Mesothelial cell of epicardium (in vitro differentiated cells): ENCODE data around the gene ZNF275. TPM values are rescaled to one million over a fixed set of nuclear protein-coding genes. Genes with fewer than 3 reads are reported as not detected.

Experiments used
- DNase-seq, 2 experiments: peaks; one replicate each; pipeline ENCODE4 v3.0.0; 2021; ENCODE audit warnings: low spot score in 2 of 2; ENCODE audit not compliant: unreplicated experiment in 2 of 2
- H3K27ac Mint-ChIP-seq: 2 replicates; pipeline ENCODE4 v1.8.0; 2021; ENCODE audit warnings: mixed read lengths
- H3K27me3 Mint-ChIP-seq: 2 replicates; pipeline ENCODE4 v1.8.0; 2021; ENCODE audit warnings: low read depth, mixed read lengths
- H3K36me3 Mint-ChIP-seq: 2 replicates; pipeline ENCODE4 v1.8.0; 2021; ENCODE audit warnings: mixed read lengths
- H3K4me1 Mint-ChIP-seq: 2 replicates; pipeline ENCODE4 v1.8.0; 2021; ENCODE audit warnings: mixed read lengths
- H3K4me3 Mint-ChIP-seq: 2 replicates; pipeline ENCODE4 v1.8.0; 2021; ENCODE audit warnings: mild to moderate bottlenecking, moderate library complexity, mixed read lengths
- H3K9me3 Mint-ChIP-seq: 2 replicates; pipeline ENCODE4 v1.8.0; 2021; ENCODE audit warnings: mixed read lengths
- CTCF ChIP-seq: fragments of 200-600 bp; sonication (generic); IDR thresholded peaks from one replicate; pipeline ENCODE4 v1.5.0; 2021; ENCODE audit warnings: antibody characterized with exemption; ENCODE audit not compliant: unreplicated experiment
- total RNA-seq: library from RNA; stranded (reverse); gene quantifications from 3 replicates; pipeline ENCODE4 v1.2.1, GENCODE V29; 2021

Gene ZNF275
- total RNA-seq, 1 donor from 2014 or later = 17.5 TPM

- Mint-ChIP-seq H3K36me3 (no peaks in the 10 kb centered on the region), H3K27me3 (peaks cover 55% of the 10 kb centered on the region), H3K4me1 (no peaks in the 10 kb centered on the region), H3K9me3 (peaks cover 41% of the 10 kb centered on the region), H3K27ac (no peak overlapping the region), H3K4me3 (no peak overlapping the region)
- no peak for DNase-seq
- TF ChIP-seq CTCF = no peak
Observed at GRCh38 chrX:153302796-153303195, 31.2 kb upstream of the ZNF275 start.

GRCh38 chrX:153303276-153304262, 30.4 kb upstream of the ZNF275 start:
- no peak for DNase-seq
- no peak overlapping the region for H3K4me3 Mint-ChIP-seq
- H3K9me3 Mint-ChIP-seq = peaks cover 35% of the 10 kb centered on the region
- H3K4me1 Mint-ChIP-seq = no peaks in the 10 kb centered on the region
- no peak overlapping the region for H3K27ac Mint-ChIP-seq
- no peak for TF ChIP-seq CTCF
- no peaks in the 10 kb centered on the region for H3K36me3 Mint-ChIP-seq
- peaks cover 49% of the 10 kb centered on the region for H3K27me3 Mint-ChIP-seq

GRCh38 chrX:153304988-153305736, 28.8 kb upstream of the ZNF275 start:
- H3K4me1 Mint-ChIP-seq = no peaks in the 10 kb centered on the region
- no peaks in the 10 kb centered on the region for H3K36me3 Mint-ChIP-seq
- peaks cover 21% of the 10 kb centered on the region for H3K9me3 Mint-ChIP-seq
- TF ChIP-seq CTCF = no peak
- no peak overlapping the region for H3K27ac Mint-ChIP-seq
- no peak overlapping the region for H3K4me3 Mint-ChIP-seq
- peaks cover 45% of the 10 kb centered on the region for H3K27me3 Mint-ChIP-seq
- no peak for DNase-seq

GRCh38 chrX:153305972-153306371, 28.0 kb upstream of the ZNF275 start:
- no peak for DNase-seq
- H3K9me3 Mint-ChIP-seq = peaks cover 18% of the 10 kb centered on the region
- peaks cover 42% of the 10 kb centered on the region for H3K27me3 Mint-ChIP-seq
- H3K27ac Mint-ChIP-seq = no peak overlapping the region
- no peaks in the 10 kb centered on the region for H3K36me3 Mint-ChIP-seq
- H3K4me3 Mint-ChIP-seq = no peak overlapping the region
- no peaks in the 10 kb centered on the region for H3K4me1 Mint-ChIP-seq
- TF ChIP-seq CTCF = no peak

GRCh38 chrX:153306527-153307115, 27.3 kb upstream of the ZNF275 start:
- H3K9me3 Mint-ChIP-seq = peaks cover 14% of the 10 kb centered on the region
- no peak for DNase-seq

More at GRCh38 chrX:153306527-153307115, 27.3 kb upstream of the ZNF275 start:
- H3K27me3 Mint-ChIP-seq = peaks cover 40% of the 10 kb centered on the region
- no peaks in the 10 kb centered on the region for H3K36me3 Mint-ChIP-seq
- H3K4me1 Mint-ChIP-seq = no peaks in the 10 kb centered on the region
- TF ChIP-seq CTCF = no peak
- no peak overlapping the region for H3K4me3 Mint-ChIP-seq
- H3K27ac Mint-ChIP-seq = no peak overlapping the region
